GM13977 (cell line): ENCODE data around the gene CLDN2.
"Not testable (repeated sequence)": the region's sequence is repeated elsewhere in the genome, so short reads cannot be mapped to it uniquely, and the experiment has no call there.

Experiments used
- DNase-seq: peaks from one replicate; pipeline ENCODE4 v3.0.0; 2012; ENCODE audit warnings: low spot score
- in situ Hi-C: fragments of 300-500 bp; cut with MboI; formaldehyde crosslinking; loops from one replicate; pipeline ENCODE4 v1.12.0; 2022; ENCODE audit warnings: low sequenced_read_pairs, low pct_unique_long_range_greater_than_20kb, mixed read lengths, inconsistent platforms; ENCODE audit not compliant: unreplicated experiment
- TF ChIP-seq, protein P1 (sequence below): IDR thresholded peaks from 2 replicates; pipeline ENCODE4 v1.5.1; 2012; ENCODE audit warnings: mild to moderate bottlenecking, control low read depth; ENCODE audit not compliant: insufficient read depth; ENCODE audit errors: extremely low read depth, missing control alignments

Gene CLDN2, protein sequence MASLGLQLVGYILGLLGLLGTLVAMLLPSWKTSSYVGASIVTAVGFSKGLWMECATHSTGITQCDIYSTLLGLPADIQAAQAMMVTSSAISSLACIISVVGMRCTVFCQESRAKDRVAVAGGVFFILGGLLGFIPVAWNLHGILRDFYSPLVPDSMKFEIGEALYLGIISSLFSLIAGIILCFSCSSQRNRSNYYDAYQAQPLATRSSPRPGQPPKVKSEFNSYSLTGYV

DNA sequence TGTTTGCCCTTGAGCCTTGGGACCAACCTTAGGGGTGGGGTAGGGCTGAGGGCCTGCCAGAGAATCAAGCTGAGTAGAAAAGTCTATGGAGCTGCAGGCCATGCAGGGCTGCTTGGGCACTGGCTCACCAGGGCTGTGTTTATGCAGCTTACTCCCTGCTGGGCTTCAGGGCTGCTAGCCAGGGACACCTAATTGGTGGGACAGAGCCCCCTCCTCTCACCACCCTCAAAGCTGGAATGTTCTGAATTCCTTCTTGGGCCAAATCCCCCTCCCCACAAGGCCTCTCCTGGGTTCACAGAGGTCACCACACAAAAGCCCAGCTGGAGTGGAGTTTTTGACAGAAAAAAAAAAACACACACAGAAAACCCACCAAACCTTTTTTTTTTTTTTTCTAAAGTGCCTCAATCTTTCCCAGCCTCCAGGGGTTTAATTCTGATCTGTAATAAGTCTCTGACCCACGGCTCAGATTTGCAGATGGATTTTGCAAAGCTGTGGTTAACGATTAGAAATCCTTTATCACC, at the start of gene CLDN2:
Gene CLDN2 (plus strand): TSS at position 471 of the 521 bp plus-strand sequence. CDS start 7,827 bp downstream, outside the sequence.
- in situ Hi-C loops: no loop called here
- DNase-seq: no peak
- TF ChIP-seq, protein P1, sequence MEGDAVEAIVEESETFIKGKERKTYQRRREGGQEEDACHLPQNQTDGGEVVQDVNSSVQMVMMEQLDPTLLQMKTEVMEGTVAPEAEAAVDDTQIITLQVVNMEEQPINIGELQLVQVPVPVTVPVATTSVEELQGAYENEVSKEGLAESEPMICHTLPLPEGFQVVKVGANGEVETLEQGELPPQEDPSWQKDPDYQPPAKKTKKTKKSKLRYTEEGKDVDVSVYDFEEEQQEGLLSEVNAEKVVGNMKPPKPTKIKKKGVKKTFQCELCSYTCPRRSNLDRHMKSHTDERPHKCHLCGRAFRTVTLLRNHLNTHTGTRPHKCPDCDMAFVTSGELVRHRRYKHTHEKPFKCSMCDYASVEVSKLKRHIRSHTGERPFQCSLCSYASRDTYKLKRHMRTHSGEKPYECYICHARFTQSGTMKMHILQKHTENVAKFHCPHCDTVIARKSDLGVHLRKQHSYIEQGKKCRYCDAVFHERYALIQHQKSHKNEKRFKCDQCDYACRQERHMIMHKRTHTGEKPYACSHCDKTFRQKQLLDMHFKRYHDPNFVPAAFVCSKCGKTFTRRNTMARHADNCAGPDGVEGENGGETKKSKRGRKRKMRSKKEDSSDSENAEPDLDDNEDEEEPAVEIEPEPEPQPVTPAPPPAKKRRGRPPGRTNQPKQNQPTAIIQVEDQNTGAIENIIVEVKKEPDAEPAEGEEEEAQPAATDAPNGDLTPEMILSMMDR: no peak

DNA sequence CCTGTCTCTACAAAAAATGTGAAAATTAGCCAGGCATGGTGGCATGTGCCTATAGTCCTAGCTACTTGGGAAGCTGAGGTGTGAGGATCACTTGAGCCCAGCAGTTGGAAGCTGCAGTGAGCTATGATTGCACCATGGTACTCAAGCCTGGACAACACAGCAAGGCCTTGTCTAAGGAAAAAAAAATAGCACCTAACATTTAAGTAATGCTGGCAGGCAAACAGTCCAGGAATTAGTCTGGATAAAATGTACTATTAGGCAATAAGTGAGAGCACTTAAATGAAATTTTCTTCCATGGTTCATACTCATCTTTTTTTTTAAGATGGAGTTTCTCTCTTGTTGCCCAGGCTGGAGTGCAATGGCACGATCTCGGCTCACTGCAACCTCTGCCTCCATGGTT, 47.4 kb upstream of the CLDN2 start:
- in situ Hi-C loops, DNase-seq: not testable (repeated sequence)

DNA sequence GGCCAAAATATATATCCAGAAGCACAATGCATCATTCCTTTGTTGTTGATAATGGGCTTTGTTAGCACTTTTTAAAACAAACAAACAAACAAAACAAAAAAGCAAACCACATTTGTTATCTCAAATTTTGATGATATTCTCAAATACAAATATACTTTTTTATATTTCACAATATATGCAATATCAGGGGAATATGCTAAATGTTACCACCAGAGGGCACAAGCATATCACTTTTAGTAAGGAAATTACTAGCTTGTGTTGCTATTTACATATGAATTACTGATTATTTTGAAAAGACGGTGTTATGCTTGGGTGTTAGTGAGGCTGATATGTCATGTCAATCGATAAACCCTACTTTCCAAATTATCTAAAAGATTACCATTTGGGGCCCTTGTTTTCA, 46.1 kb upstream of the CLDN2 start:
- TF ChIP-seq, protein P1: peak; percentile 52
- peak; percentile 13 for DNase-seq
- in situ Hi-C loops: no loop called here

DNA sequence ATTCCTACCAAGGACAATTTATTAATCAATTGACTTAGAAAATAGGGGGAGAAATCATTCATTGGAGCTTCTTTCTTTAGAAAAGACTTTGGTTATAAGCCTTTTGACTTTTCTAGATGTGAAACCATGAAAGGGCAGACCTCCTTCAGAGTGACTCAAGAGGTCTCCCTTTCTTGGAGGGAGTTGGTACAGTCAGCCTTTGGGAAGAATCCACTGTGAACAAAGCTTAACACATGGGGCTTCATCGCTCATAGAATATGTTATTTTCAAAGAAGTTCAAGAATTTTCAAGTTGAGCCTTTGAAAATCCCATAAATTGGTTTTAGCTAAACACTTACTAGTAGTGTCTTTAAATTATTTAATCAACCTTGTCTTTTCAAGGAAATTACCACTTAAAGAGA, 45.1 kb upstream of the CLDN2 start:
- TF ChIP-seq, protein P1: no peak
- no peak for DNase-seq
- in situ Hi-C loops: no loop called here

DNA sequence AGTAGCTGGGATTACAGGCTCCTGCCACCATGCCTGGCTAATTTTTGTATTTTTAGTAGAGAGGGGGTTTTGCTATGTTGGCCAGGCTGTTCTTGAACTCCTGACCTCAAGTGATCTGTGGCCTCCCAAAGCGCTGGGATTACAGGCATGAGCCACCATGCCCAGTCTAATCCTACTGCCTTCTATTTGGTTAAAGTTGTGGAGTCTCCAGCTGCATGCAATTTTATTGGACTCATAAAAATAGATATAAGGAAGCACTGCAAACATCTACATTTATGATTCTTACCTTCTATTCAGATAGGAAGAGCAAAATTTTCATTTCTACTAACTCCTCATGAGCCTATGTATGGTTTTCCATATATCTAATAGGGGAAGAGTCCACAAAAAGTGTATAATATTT, 30.7 kb upstream of the CLDN2 start:
- no peak for DNase-seq
- in situ Hi-C loops: no loop called here
- TF ChIP-seq, protein P1: no peak

DNA sequence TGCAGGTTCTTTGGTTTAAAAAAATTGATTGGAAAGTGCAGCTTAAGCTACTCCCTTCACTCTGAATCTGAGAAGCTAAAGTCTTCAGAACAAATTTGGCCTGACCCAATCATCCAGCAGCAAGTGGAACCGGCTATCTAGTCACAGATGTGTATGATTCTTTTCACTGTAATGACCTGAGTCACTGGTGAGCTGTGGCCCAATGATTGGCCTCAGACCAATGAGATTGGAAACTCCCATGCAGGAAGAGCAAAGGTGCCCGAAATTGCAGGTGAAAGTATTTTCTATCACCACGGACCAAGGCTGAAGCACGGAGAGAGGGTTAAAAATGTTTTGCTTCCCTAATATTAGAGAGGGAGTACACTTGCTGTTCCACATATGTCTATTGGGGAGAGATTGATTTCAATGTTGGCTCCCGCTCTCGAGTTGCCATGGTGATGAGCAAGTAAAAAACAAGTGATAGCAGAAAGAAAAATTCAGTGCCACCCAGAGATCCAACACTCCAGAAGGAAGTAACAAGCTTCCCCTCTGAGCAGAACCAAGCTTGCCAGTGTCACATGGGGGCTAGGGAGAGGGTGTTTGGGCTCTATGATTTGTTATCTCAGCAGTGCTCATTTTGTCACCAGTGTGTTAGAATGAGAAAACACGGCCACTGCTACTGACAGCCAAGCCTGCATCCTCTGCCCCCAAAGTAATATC, 28.3 kb upstream of the CLDN2 start:
- no peak for DNase-seq
- in situ Hi-C loops: no loop called here

More for the DNA sequence above, 28.3 kb upstream of the CLDN2 start:
- TF ChIP-seq, protein P1: no peak
